Breast epithelium (tissue), 4 donors: ENCODE results near the gene BCL2L11. TPM values are rescaled to one million over a fixed set of nuclear protein-coding genes. Genes with fewer than 3 reads are reported as not detected.

Experiments
- DNase-seq, 2 donors: peaks; one replicate each; pipeline ENCODE4 v3.0.0-alpha.2; 2019; ENCODE audit warnings: low spot score in 2 of 2
- H3K27ac ChIP-seq, 2 donors: fragments of 200-600 bp; sonication (generic) in 1 of 2; one replicate each; pipeline ENCODE4 v1.5.1; 2016 to 2019; ENCODE audit warnings: mild to moderate bottlenecking in 1 of 2
- H3K27me3 ChIP-seq, 2 donors: fragments of 200-600 bp; sonication (generic) in 1 of 2; one replicate each; pipeline versions ENCODE4 v1.5.1 to v1.6.0; 2017 to 2019; ENCODE audit warnings: control low read depth in 1 of 2, mild to moderate bottlenecking in 1 of 2
- H3K36me3 ChIP-seq: fragments of 200-600 bp; one replicate; pipeline ENCODE4 v1.5.1; 2019
- H3K4me1 ChIP-seq, 2 donors: fragments of 200-600 bp; sonication (generic); one replicate each; pipeline ENCODE4 v1.5.1; 2016 to 2019; ENCODE audit warnings: control low read depth in 1 of 2
- H3K4me3 ChIP-seq, 3 donors: fragments of 200-600 bp; sonication (generic); 1 replicate in 2 of 3; 2 replicates in 1 of 3; pipeline ENCODE4 v1.5.1; 2016 to 2019; ENCODE audit warnings: mild to moderate bottlenecking in 3 of 3, moderate library complexity in 2 of 3
- H3K9me3 ChIP-seq, 2 donors: fragments of 200-600 bp; sonication (generic) in 1 of 2; one replicate each; pipeline ENCODE4 v1.5.1; 2016 to 2019; ENCODE audit warnings: control low read depth in 1 of 2
- CTCF ChIP-seq, 3 donors: fragments of 450-650 bp; IDR thresholded peaks; one replicate each; pipeline ENCODE4 v1.5.1; 2016 to 2017; ENCODE audit warnings: antibody characterized with exemption in 3 of 3, mild to moderate bottlenecking in 3 of 3, moderate library complexity in 3 of 3
- POLR2A ChIP-seq: fragments of 450-650 bp; IDR thresholded peaks from one replicate; pipeline ENCODE4 v1.6.1; 2016; ENCODE audit warnings: antibody characterized with exemption, mild to moderate bottlenecking, moderate library complexity
- POLR2AphosphoS5 ChIP-seq, 3 donors: sonication (generic); formaldehyde crosslinking; IDR thresholded peaks; one replicate each; pipeline ENCODE4 v1.6.1; 2017; ENCODE audit warnings: antibody characterized with exemption in 3 of 3
- intact Hi-C: fragments of 100-400 bp; cut with DNase I; formaldehyde crosslinking; loops from one replicate; pipeline ENCODE4 v1.15.1; 2023; ENCODE audit warnings: low total_unique reads
- total RNA-seq, 3 donors: library from RNA; depleted of rRNA; stranded (reverse); fragments of >200 nt; gene quantifications; one replicate each; pipeline ENCODE4 v1.1.0, GENCODE V29; 2016

BCL2L11 gene
- total RNA-seq, 3 donors from 2014 or later: 42.6 to 67.3 (median 46.1) TPM

GRCh38 chr2:111094691-111095090 lies 26.0 kb upstream of the BCL2L11 start:
- no peak overlapping the region for H3K27ac ChIP-seq

GRCh38 chr2:111095434-111095833 lies 25.3 kb upstream of the BCL2L11 start:
- Histone ChIP-seq H3K27me3 (no peaks in the 10 kb centered on the region), H3K27ac (no peak overlapping the region), H3K36me3 (no peaks in the 10 kb centered on the region), H3K4me1 (no peaks in the 10 kb centered on the region), H3K4me3 (no peak overlapping the region), H3K9me3 (no peaks in the 10 kb centered on the region)
- no peak for DNase-seq
- TF ChIP-seq POLR2AphosphoS5 (IDR thresholded peaks at IDR 0.05) (no peak), POLR2A (no peak), CTCF (IDR thresholded peaks at IDR 0.05) (no peak)
- intact Hi-C loops: no loop called here

More at GRCh38 chr2:111094691-111095090, 26.0 kb upstream of the BCL2L11 start:
- TF ChIP-seq POLR2AphosphoS5 (IDR thresholded peaks at IDR 0.05) (no peak), CTCF (IDR thresholded peaks at IDR 0.05) (no peak), POLR2A (no peak)
- Histone ChIP-seq H3K4me3 (no peak overlapping the region), H3K4me1 (no peaks in the 10 kb centered on the region), H3K36me3 (no peaks in the 10 kb centered on the region), H3K27me3 (peaks cover 0 to 3% of the 10 kb centered on the region in 2 donors), H3K9me3 (no peaks in the 10 kb centered on the region)
- intact Hi-C loops: no loop called here
- no peak for DNase-seq

GRCh38 chr2:111099402-111099801 lies 21.3 kb upstream of the BCL2L11 start:
- Histone ChIP-seq H3K4me3 (no peak overlapping the region), H3K27ac (no peak overlapping the region), H3K4me1 (no peaks in the 10 kb centered on the region), H3K27me3 (no peaks in the 10 kb centered on the region), H3K9me3 (no peaks in the 10 kb centered on the region), H3K36me3 (no peaks in the 10 kb centered on the region)
- intact Hi-C loops: no loop called here
- no peak for DNase-seq
- TF ChIP-seq POLR2AphosphoS5 (IDR thresholded peaks at IDR 0.05) (no peak), CTCF (IDR thresholded peaks at IDR 0.05) (no peak), POLR2A (no peak)

- Histone ChIP-seq H3K27ac (no peak overlapping the region), H3K4me1 (no peaks in the 10 kb centered on the region), H3K36me3 (no peaks in the 10 kb centered on the region), H3K27me3 (no peaks in the 10 kb centered on the region), H3K4me3 (no peak overlapping the region), H3K9me3 (no peaks in the 10 kb centered on the region)
- intact Hi-C loops: no loop called here
- no peak for DNase-seq
- TF ChIP-seq CTCF (IDR thresholded peaks at IDR 0.05) (no peak), POLR2A (no peak), POLR2AphosphoS5 (IDR thresholded peaks at IDR 0.05) (no peak)
Measured at GRCh38 chr2:111100087-111100764, 20.5 kb upstream of the BCL2L11 start.

GRCh38 chr2:111100765-111101162 lies 19.9 kb upstream of the BCL2L11 start:
- Histone ChIP-seq H3K27me3 (no peaks in the 10 kb centered on the region), H3K4me1 (no peaks in the 10 kb centered on the region), H3K36me3 (no peaks in the 10 kb centered on the region), H3K27ac (no peak overlapping the region), H3K9me3 (no peaks in the 10 kb centered on the region), H3K4me3 (no peak overlapping the region)
- TF ChIP-seq POLR2A (no peak), POLR2AphosphoS5 (IDR thresholded peaks at IDR 0.05) (no peak), CTCF (IDR thresholded peaks at IDR 0.05) (no peak)
- DNase-seq: no peak
- intact Hi-C loops: no loop called here
